CD4-positive, CD25-positive, alpha-beta regulatory T cell (primary cell): ENCODE measurements around the gene IFT80. TPM values are rescaled to one million over a fixed set of nuclear protein-coding genes. Genes with fewer than 3 reads are reported as not detected.

Experiments used
- ATAC-seq, 2 donors: fragments of 150-1000 bp; cut with Tn5 transposase; one replicate each; pipeline ENCODE4 v1.10.0; 2021; ENCODE audit warnings: low read depth in 2 of 2, moderate number of reproducible peaks in 2 of 2, moderate library complexity in 1 of 2
- DNase-seq, 3 donors: peaks; one replicate each; pipeline versions ENCODE4 v3.0.0 to v3.0.0-alpha.2; 2012 to 2022; ENCODE audit warnings: mixed read lengths in 1 of 3
- H3K27ac ChIP-seq: one replicate; pipeline ENCODE4 v1.7.0; 2013; ENCODE audit warnings: mild to moderate bottlenecking, low read length; ENCODE audit not compliant: insufficient read depth, poor library complexity, severe bottlenecking
- H3K27me3 ChIP-seq: one replicate; pipeline ENCODE4 v1.7.0; 2013; ENCODE audit warnings: low read length; ENCODE audit not compliant: control insufficient read depth, insufficient read depth
- H3K36me3 ChIP-seq: one replicate; pipeline ENCODE4 v1.7.0; 2013; ENCODE audit warnings: mild to moderate bottlenecking, low read length, moderate library complexity; ENCODE audit not compliant: control insufficient read depth, insufficient read depth
- H3K4me1 ChIP-seq: 2 replicates; pipeline ENCODE4 v1.7.0; 2013; ENCODE audit warnings: mild to moderate bottlenecking, low read length; ENCODE audit not compliant: insufficient read depth, control insufficient read depth, poor library complexity, severe bottlenecking
- H3K4me3 ChIP-seq: one replicate; pipeline ENCODE4 v1.7.0; 2013; ENCODE audit warnings: low read depth, mild to moderate bottlenecking, low read length, moderate library complexity
- H3K9me3 ChIP-seq, 2 experiments: 1 replicate in 1 of 2; 2 replicates in 1 of 2; pipeline ENCODE4 v1.7.0; 2013; ENCODE audit warnings: low read length in 2 of 2, mild to moderate bottlenecking in 1 of 2, moderate library complexity in 1 of 2; ENCODE audit not compliant: control insufficient read depth in 2 of 2
- H3K27ac Mint-ChIP-seq, 3 donors: one replicate each; pipeline ENCODE4 v1.8.0; 2020 to 2022; ENCODE audit warnings: mild to moderate bottlenecking in 3 of 3, mixed read lengths in 3 of 3, moderate library complexity in 2 of 3
- H3K27me3 Mint-ChIP-seq: one replicate; pipeline ENCODE4 v1.8.0; 2022; ENCODE audit warnings: mild to moderate bottlenecking, mixed read lengths
- H3K36me3 Mint-ChIP-seq: one replicate; pipeline ENCODE4 v1.8.0; 2020; ENCODE audit warnings: mixed read lengths
- H3K4me1 Mint-ChIP-seq, 4 donors: one replicate each; pipeline ENCODE4 v1.8.0; 2020 to 2022; ENCODE audit warnings: mixed read lengths in 4 of 4, mild to moderate bottlenecking in 1 of 4
- H3K4me3 Mint-ChIP-seq, 4 donors: one replicate each; pipeline ENCODE4 v1.8.0; 2020 to 2022; ENCODE audit warnings: mild to moderate bottlenecking in 4 of 4, mixed read lengths in 4 of 4, moderate library complexity in 3 of 4
- H3K9me3 Mint-ChIP-seq, 7 donors: one replicate each; pipeline ENCODE4 v1.8.0; 2020 to 2022; ENCODE audit warnings: mixed read lengths in 7 of 7, mild to moderate bottlenecking in 3 of 7, moderate library complexity in 2 of 7
- polyA plus RNA-seq, 4 donors: library from polyadenylated mRNA; unstranded; fragments of 300-500 nt; fragmentation: Illumina TruSeq; gene quantifications; one replicate each; pipeline ENCODE4 v1.2.3, GENCODE V29; 2021
- total RNA-seq: library from RNA; stranded (reverse); gene quantifications from one replicate; pipeline ENCODE4 v1.2.3, GENCODE V29; 2022

The IFT80 gene
- total and polyA plus RNA-seq, 5 donors from 2014 or later = 3.0 to 35.7 (median 6.3) TPM

DNA sequence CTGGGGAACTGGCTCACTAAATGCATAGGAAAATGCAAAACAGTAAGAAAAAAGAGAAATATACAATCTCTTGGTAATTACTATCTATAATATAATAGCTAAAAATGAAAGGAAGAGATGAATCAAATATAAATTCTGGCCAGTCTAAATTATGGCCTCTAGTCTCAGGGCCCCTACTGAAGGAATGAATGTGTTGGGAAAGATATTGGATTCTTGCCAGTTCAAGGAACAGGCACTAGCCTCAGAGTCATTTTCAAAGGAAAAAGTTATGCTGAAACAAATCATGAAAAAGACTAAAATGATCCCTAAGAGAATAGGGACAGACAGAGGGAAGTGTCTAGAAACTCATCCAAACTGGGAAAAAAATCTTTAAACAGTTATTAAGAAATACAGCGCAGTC, 111.4 kb downstream of the IFT80 start:
- Mint-ChIP-seq H3K27ac (no peak overlapping the region), H3K4me1 (no peaks in the 10 kb centered on the region), H3K27me3 (no peaks in the 10 kb centered on the region), H3K9me3 (peaks cover 0 to 2% (median 0%) of the 10 kb centered on the region in 7 donors), H3K36me3 (peaks cover 30% of the 10 kb centered on the region), H3K4me3 (no peak overlapping the region)
- no peaks in the 10 kb centered on the region for H3K9me3 ChIP-seq
- H3K36me3 ChIP-seq = no peaks in the 10 kb centered on the region
- H3K27me3 ChIP-seq = no peaks in the 10 kb centered on the region
- ATAC-seq (no peak), DNase-seq (no peak)
- H3K27ac ChIP-seq = no peak overlapping the region
- H3K4me3 ChIP-seq = no peak overlapping the region
- H3K4me1 ChIP-seq = no peaks in the 10 kb centered on the region

DNA sequence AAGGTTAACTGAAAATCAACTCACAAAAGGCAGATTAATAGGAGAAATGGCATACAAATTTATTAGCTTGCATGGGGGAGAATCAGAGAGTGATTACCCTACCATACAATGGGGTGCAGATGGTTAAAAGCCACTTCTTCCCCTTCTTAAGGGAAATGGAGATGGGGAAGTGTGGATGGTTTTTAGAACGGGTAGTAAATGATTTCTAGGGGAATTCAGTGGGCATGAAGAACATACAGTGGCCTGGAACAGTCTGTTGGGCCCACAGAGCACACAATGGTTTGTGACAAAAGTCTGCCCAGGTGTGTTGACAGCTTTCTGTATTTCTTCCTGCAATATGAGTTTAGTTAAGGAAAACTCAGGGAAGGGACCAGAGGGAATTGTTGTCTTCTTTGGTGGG, 112.8 kb downstream of the IFT80 start:
- H3K9me3 Mint-ChIP-seq = peaks cover 0 to 2% (median 0%) of the 10 kb centered on the region in 7 donors
- H3K4me1 Mint-ChIP-seq = no peaks in the 10 kb centered on the region
- no peaks in the 10 kb centered on the region for H3K4me1 ChIP-seq
- no peak for ATAC-seq
- H3K27ac Mint-ChIP-seq = peak overlapping the region in 1 of 3 donors; percentile 38
- no peak overlapping the region for H3K27ac ChIP-seq
- H3K27me3 Mint-ChIP-seq = no peaks in the 10 kb centered on the region
- H3K4me3 ChIP-seq = no peak overlapping the region
- H3K36me3 ChIP-seq = no peaks in the 10 kb centered on the region
- no peaks in the 10 kb centered on the region for H3K27me3 ChIP-seq
- DNase-seq = no peak
- H3K9me3 ChIP-seq = no peaks in the 10 kb centered on the region
- no peak overlapping the region for H3K4me3 Mint-ChIP-seq
- peaks cover 29% of the 10 kb centered on the region for H3K36me3 Mint-ChIP-seq

DNA sequence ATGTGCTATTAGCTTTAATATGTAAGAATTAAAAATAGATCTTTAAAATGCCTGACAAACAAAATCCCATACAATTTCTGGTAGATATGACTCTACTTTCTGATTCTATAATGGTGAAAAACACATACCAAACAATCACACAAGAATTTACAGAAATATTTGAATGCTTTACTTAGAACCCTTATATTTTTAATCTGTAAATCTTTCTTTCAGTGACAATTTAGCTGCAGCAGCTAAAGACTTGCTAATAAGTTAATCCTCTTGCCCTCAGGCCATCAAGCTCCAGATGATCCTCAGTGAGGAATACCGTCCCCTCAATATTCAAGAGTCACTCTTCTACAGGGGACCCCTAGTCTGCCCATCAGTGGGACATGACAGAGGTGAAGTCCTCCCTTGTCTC, 118.2 kb downstream of the IFT80 start:
- peaks cover 7% of the 10 kb centered on the region for H3K36me3 ChIP-seq
- no peak overlapping the region for H3K27ac ChIP-seq
- no peaks in the 10 kb centered on the region for H3K27me3 ChIP-seq
- Mint-ChIP-seq H3K36me3 (peaks cover 27% of the 10 kb centered on the region), H3K27ac (no peak overlapping the region), H3K4me3 (no peak overlapping the region), H3K27me3 (no peaks in the 10 kb centered on the region), H3K4me1 (no peaks in the 10 kb centered on the region), H3K9me3 (peaks cover 0 to 1% (median 0%) of the 10 kb centered on the region in 7 donors)
- no peak for DNase-seq
- no peaks in the 10 kb centered on the region for H3K9me3 ChIP-seq
- no peaks in the 10 kb centered on the region for H3K4me1 ChIP-seq
- ATAC-seq = no peak
- no peak overlapping the region for H3K4me3 ChIP-seq

DNA sequence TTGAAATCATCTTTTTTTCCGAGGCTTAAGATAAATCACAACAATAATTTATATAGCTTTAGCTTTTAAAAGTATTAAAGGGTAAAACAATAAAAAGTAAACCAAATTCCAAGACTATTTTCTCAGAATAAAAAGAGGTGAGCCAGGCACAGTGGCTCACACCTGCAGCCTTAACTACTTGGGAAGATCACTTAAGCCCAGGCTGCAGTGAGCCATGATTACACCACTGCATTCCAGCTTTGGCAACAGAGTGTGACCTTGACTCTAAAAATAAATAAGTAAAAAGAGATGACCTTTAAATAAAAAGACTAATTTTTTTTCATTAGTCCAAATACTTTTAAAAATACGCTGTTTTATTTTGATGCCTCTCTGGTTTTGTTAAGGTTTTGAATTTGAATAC, 119.4 kb downstream of the IFT80 start:
- Histone ChIP-seq H3K27ac (no peak overlapping the region), H3K27me3 (no peaks in the 10 kb centered on the region), H3K4me3 (no peak overlapping the region), H3K36me3 (peaks cover 7% of the 10 kb centered on the region), H3K9me3 (no peaks in the 10 kb centered on the region), H3K4me1 (no peaks in the 10 kb centered on the region)
- Mint-ChIP-seq H3K9me3 (peaks cover 0 to 1% (median 0%) of the 10 kb centered on the region in 7 donors), H3K27me3 (no peaks in the 10 kb centered on the region), H3K4me3 (no peak overlapping the region), H3K4me1 (no peaks in the 10 kb centered on the region), H3K27ac (no peak overlapping the region), H3K36me3 (peaks cover 27% of the 10 kb centered on the region)
- ATAC-seq (no peak), DNase-seq (no peak)

DNA sequence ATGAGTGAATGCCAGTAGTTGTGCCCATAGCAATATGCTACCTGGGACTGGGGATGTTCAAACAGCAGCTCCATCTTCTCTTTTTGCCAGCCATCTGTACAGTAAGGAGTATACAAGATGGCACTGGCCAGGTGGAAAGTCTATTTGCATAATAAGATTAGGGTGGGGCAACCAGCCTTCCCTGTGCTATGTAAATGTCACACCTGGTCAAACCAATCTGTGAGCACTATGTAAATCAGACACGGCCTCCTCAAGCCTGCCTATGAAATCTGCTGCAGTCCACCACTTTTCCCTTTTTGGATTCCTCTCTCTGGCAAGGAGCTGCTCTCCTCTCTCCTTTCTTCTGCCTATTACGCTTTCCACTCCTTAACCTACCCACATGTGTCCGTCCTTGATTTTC, 120.8 kb downstream of the IFT80 start:
- Histone ChIP-seq H3K27me3 (no peaks in the 10 kb centered on the region), H3K4me3 (no peak overlapping the region), H3K9me3 (no peaks in the 10 kb centered on the region), H3K4me1 (no peaks in the 10 kb centered on the region), H3K36me3 (peaks cover 10% of the 10 kb centered on the region), H3K27ac (no peak overlapping the region)
- no peak overlapping the region for H3K4me3 Mint-ChIP-seq
- ATAC-seq (no peak), DNase-seq (no peak)
- no peaks in the 10 kb centered on the region for H3K27me3 Mint-ChIP-seq
- no peak overlapping the region for H3K27ac Mint-ChIP-seq
- H3K9me3 Mint-ChIP-seq = peaks cover 0 to 1% (median 0%) of the 10 kb centered on the region in 7 donors
- no peaks in the 10 kb centered on the region for H3K4me1 Mint-ChIP-seq
- H3K36me3 Mint-ChIP-seq = peaks cover 40% of the 10 kb centered on the region

DNA sequence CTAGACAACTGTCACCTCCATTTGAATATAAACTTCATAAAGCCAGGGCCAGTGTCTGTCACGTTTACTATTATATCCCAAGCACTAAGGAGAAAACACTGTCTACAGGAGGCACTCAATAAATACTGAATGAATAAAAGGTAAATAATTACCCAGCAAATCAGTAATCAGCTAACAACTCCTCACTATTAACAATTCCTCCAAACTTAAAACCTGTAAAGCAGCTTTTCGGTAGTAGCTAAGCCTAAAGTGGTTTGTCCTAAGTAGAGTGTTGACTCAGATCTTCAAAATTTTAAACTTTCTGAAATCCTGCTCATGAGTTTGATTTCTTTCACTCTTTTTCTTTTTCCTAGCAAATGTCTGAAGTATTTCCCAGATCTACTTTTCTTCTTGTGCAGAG, 133.9 kb downstream of the IFT80 start:
- Histone ChIP-seq H3K4me3 (no peak overlapping the region), H3K27me3 (no peaks in the 10 kb centered on the region), H3K36me3 (peaks cover 5% of the 10 kb centered on the region), H3K27ac (no peak overlapping the region), H3K4me1 (no peaks in the 10 kb centered on the region), H3K9me3 (no peaks in the 10 kb centered on the region)
- Mint-ChIP-seq H3K4me3 (no peak overlapping the region), H3K27ac (no peak overlapping the region), H3K27me3 (peaks cover 4% of the 10 kb centered on the region), H3K4me1 (peaks cover 3 to 21% (median 6%) of the 10 kb centered on the region in 4 donors), H3K9me3 (no peaks in the 10 kb centered on the region), H3K36me3 (peaks cover 26% of the 10 kb centered on the region)
- ATAC-seq = no peak
- DNase-seq = no peak

DNA sequence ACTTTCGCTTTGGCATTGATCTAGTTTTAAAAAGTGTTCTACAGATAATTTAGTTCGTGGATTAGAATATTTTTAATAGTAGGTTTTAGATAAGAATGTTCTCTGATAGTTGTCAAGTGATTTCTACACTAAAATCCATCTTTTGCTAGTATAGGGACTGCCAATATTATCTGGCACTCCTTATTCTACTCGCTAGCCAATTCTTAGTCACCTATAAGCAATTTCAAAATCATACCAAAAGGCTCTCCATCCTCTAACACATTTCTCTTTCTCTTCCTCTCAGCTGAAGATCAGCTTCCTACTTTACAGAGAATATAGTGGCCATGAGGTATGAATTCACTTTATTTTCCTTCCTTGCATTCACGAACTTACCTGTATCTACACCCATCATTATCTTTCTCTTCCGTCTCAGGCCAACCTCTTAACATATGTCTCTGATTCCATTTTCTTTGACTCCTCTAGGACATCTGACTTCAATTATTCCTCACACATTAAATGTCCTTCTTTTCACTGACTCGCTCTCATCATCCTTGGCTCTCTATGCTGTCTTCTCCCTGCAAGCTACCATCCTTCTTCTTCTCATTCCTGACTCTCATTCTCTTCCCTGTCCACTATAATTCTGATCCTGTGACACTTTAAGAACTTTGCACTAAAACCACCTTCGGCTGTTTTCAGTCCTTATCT, 138.3 kb downstream of the IFT80 start:
- no peak overlapping the region for H3K27ac ChIP-seq
- ATAC-seq = no peak
- Mint-ChIP-seq H3K27me3 (peaks cover 4% of the 10 kb centered on the region), H3K9me3 (no peaks in the 10 kb centered on the region), H3K4me1 (peaks cover 3 to 21% (median 6%) of the 10 kb centered on the region in 4 donors), H3K4me3 (no peak overlapping the region), H3K27ac (no peak overlapping the region), H3K36me3 (peaks cover 28% of the 10 kb centered on the region)
- H3K27me3 ChIP-seq = no peaks in the 10 kb centered on the region
- peaks cover 3% of the 10 kb centered on the region for H3K36me3 ChIP-seq
- H3K4me1 ChIP-seq = no peaks in the 10 kb centered on the region
- no peak for DNase-seq
- H3K4me3 ChIP-seq = no peak overlapping the region
- no peaks in the 10 kb centered on the region for H3K9me3 ChIP-seq

DNA sequence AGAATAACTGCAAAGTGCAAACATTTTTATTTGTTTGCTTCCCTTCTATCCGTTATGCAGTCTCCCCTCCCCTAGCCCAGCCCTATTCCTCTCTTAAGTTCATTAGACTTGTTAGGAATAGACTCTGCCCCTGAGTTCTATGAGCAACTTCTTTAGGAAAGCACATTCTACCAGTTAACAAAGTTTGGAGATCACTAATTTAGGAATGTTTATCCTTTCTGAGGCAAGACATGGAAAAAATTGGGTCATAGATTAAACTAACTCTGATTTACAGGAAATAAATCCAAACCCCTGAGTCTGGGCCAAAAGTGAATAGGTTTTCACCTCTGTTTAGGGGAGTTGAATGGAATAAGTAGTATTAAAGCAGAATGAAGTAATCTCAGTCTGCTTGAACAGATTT, 139.4 kb downstream of the IFT80 start:
- ATAC-seq (no peak), DNase-seq (no peak)
- Mint-ChIP-seq H3K4me1 (peaks cover 3 to 21% (median 6%) of the 10 kb centered on the region in 4 donors), H3K36me3 (peaks cover 31% of the 10 kb centered on the region), H3K27ac (no peak overlapping the region), H3K9me3 (no peaks in the 10 kb centered on the region), H3K4me3 (no peak overlapping the region), H3K27me3 (peaks cover 4% of the 10 kb centered on the region)
- no peaks in the 10 kb centered on the region for H3K4me1 ChIP-seq
- H3K27ac ChIP-seq = no peak overlapping the region
- peaks cover 3% of the 10 kb centered on the region for H3K36me3 ChIP-seq
- no peaks in the 10 kb centered on the region for H3K9me3 ChIP-seq
- H3K4me3 ChIP-seq = no peak overlapping the region
- H3K27me3 ChIP-seq = no peaks in the 10 kb centered on the region
